K562 (cell line): Measurements from ENCODE around the gene WBP1. TPM values are rescaled to one million over a fixed set of nuclear protein-coding genes. Genes with fewer than 3 reads are reported as not detected.
A peak's percentile ranks its signal among the peaks of the same experiment; 100 is the strongest.

Source experiments
- ATAC-seq: fragments of 200-7000 bp; cut with Tn5 transposase; 3 replicates; pipeline ENCODE4 v1.9.1; 2020; ENCODE audit warnings: moderate library complexity
- BruUV-seq: library from RNA; stranded (reverse); fragments of 400-500 nt; replicated peaks from 2 replicates; lab custom pipeline; 2021; lab: Mats Ljungman, UMichigan
- CTCF ChIA-PET: fragments of 300-600 bp; formaldehyde crosslinking; extraction: SDS; loops from one replicate; lab custom pipeline; 2021; ENCODE audit warnings: low intra/inter-chr PET ratio; lab: Yijun Ruan, JAX
- POLR2A ChIA-PET: fragments of 300-600, 350-650 bp; sonication (Branson Sonifier 250); formaldehyde crosslinking; extraction: SDS; loops from one replicate; lab custom pipeline; 2021; ENCODE audit warnings: antibody characterized with exemption, inconsistent platforms; lab: Yijun Ruan, JAX
- DNase-seq, 4 experiments: peaks; one replicate each; pipeline versions ENCODE4 v3.0.0 to v3.0.0-alpha.2; 2011 to 2018; ENCODE audit warnings: low spot score in 3 of 4, mixed read lengths in 3 of 4; ENCODE audit errors: extremely low read depth in 1 of 4
- FAIRE-seq: peaks from 2 replicates; lab custom pipeline; 2011; peaks lifted over from hg19 to GRCh38; lab: Jason Lieb, UNC
- H2AFZ ChIP-seq: 2 replicates; pipeline ENCODE4 v1.6.0; 2011; ENCODE audit warnings: low read depth, low read length, control low read depth, inconsistent platforms
- H3K27ac ChIP-seq: fragments of 200-600 bp; 3 replicates; pipeline ENCODE4 v1.8.0; 2011; ENCODE audit warnings: low read depth, mild to moderate bottlenecking, control low read depth, inconsistent platforms, low read length, moderate library complexity, mixed read lengths; ENCODE audit errors: extremely low read depth
- H3K27me3 ChIP-seq, 2 experiments: fragments of 300-600 bp in 1 of 2; 2 replicates in 1 of 2; 3 replicates in 1 of 2; pipeline versions ENCODE4 v1.6.0 to v1.8.0; 2011; ENCODE audit warnings: inconsistent platforms in 2 of 2, low read length in 2 of 2, mild to moderate bottlenecking in 1 of 2, mixed read lengths in 1 of 2, moderate library complexity in 1 of 2; ENCODE audit not compliant: control insufficient read depth in 2 of 2, insufficient read depth in 2 of 2
- H3K36me3 ChIP-seq: fragments of 300-600 bp; 3 replicates; pipeline ENCODE4 v1.8.0; 2011; ENCODE audit warnings: mild to moderate bottlenecking, low read length, inconsistent platforms; ENCODE audit not compliant: control insufficient read depth, insufficient read depth
- H3K4me1 ChIP-seq, 2 experiments: fragments of 200-600 bp in 1 of 2; replicated peaks in 1 of 2; 2 replicates in 1 of 2; 3 replicates in 1 of 2; pipeline versions ENCODE4 v1.5.1 to v1.8.0; 2011; ENCODE audit warnings: inconsistent platforms in 2 of 2, low read length in 2 of 2, mild to moderate bottlenecking in 1 of 2, mixed read lengths in 1 of 2, moderate library complexity in 1 of 2; ENCODE audit not compliant: control insufficient read depth in 2 of 2, insufficient read depth in 2 of 2
- H3K4me2 ChIP-seq: 2 replicates; pipeline ENCODE4 v1.6.1; 2011; ENCODE audit warnings: low read length, control low read depth, inconsistent platforms, mixed read lengths; ENCODE audit not compliant: insufficient read depth
- H3K4me3 ChIP-seq: fragments of 200-600 bp; sonication (generic), shearing (Covaris generic); 2 replicates; pipeline ENCODE4 v1.5.1; 2016; ENCODE audit warnings: control low read depth, inconsistent platforms
- H3K79me2 ChIP-seq: fragments of 200-600 bp; 3 replicates; pipeline ENCODE4 v1.8.0; 2011; ENCODE audit warnings: low read length, inconsistent platforms; ENCODE audit not compliant: control insufficient read depth, insufficient read depth
- H3K9ac ChIP-seq, 2 experiments: 2 replicates each; pipeline versions ENCODE4 v1.6.0 to v1.6.1; 2011; ENCODE audit warnings: low read depth in 2 of 2, low read length in 2 of 2, control low read depth in 1 of 2, inconsistent platforms in 1 of 2, mild to moderate bottlenecking in 1 of 2, mixed read lengths in 1 of 2; ENCODE audit not compliant: insufficient read depth in 1 of 2
- H3K9me1 ChIP-seq: one replicate; pipeline ENCODE4 v1.6.0; 2011; ENCODE audit warnings: inconsistent platforms, mild to moderate bottlenecking, low read length, moderate library complexity; ENCODE audit not compliant: control insufficient read depth, insufficient read depth
- H3K9me3 ChIP-seq: replicated peaks from 2 replicates; pipeline ENCODE4 v1.5.1; 2011; ENCODE audit warnings: low read depth, low read length, inconsistent platforms; ENCODE audit not compliant: control insufficient read depth, insufficient read depth
- H4K20me1 ChIP-seq: replicated peaks from 2 replicates; pipeline ENCODE4 v1.6.1; 2011; ENCODE audit warnings: low read length, inconsistent platforms, mixed read lengths; ENCODE audit not compliant: control insufficient read depth, insufficient read depth
- E2F3 ChIP-seq: fragments of 250-450 bp; sonication (Bioruptor Pico); IDR thresholded peaks from 2 replicates; pipeline ENCODE4 v1.4.0; 2020; ENCODE audit warnings: mild to moderate bottlenecking
- GABPB1 ChIP-seq: sonication (generic); formaldehyde crosslinking; IDR thresholded peaks from 2 replicates; pipeline ENCODE4 v1.8.0; 2022; ENCODE audit warnings: mild to moderate bottlenecking, missing genetic modification reagents
- KLF1 ChIP-seq: fragments of 450-650 bp; IDR thresholded peaks from 2 replicates; pipeline ENCODE4 v1.6.1; 2016; ENCODE audit warnings: missing genetic modification characterization, missing compliant biosample characterization
- PTTG1 ChIP-seq: fragments of 450-650 bp; IDR thresholded peaks from 2 replicates; pipeline ENCODE4 v1.6.1; 2016; ENCODE audit warnings: low read depth, mild to moderate bottlenecking, missing genetic modification characterization, missing compliant biosample characterization
- SRSF3 ChIP-seq: fragments of 200-400 bp; formaldehyde crosslinking; IDR thresholded peaks from 2 replicates; pipeline ENCODE4 v1.6.1; 2016; ENCODE audit warnings: mild to moderate bottlenecking, low read length, moderate library complexity; ENCODE audit not compliant: insufficient read depth
- ZNF282 ChIP-seq: sonication (generic); formaldehyde crosslinking; IDR thresholded peaks from 2 replicates; pipeline ENCODE4 v1.8.1; 2023; ENCODE audit warnings: missing genetic modification reagents
- WGBS: fragments of 100-300 bp; shearing (Covaris generic); methylation state at CpG from one replicate; pipeline ENCODE4 v1.1.6; 2016; ENCODE audit warnings: low coverage, mixed read lengths; ENCODE audit not compliant: insufficient coverage; ENCODE audit errors: missing lambda C conversion rate; 5-methylcytosine and 5-hydroxymethylcytosine counted together
- in situ Hi-C: fragments of 300-500 bp; cut with MboI; formaldehyde crosslinking; loops from 4 replicates; pipeline ENCODE4 v1.15.0; 2018; ENCODE audit warnings: inconsistent platforms, mixed read lengths
- intact Hi-C: fragments of 100-400 bp; cut with micrococcal nuclease; formaldehyde crosslinking; loops from 2 replicates; pipeline ENCODE4 v1.14.2; 2022
- polyA plus RNA-seq, 8 experiments: library from polyadenylated mRNA; depleted of rRNA in 4 of 8; stranded (reverse) in 5 of 8; unstranded in 3 of 8; fragments of >200 nt; fragmentation: Nextera tagmentation in 2 of 8; fragmentation: Illumina TruSeq in 1 of 8; extraction: Ambion mirVana in 2 of 8; extraction: Trizol in 1 of 8; gene quantifications; 2 replicates each; pipeline versions ENCODE4 v1.2.1 to v1.2.3, GENCODE V29; 2011 to 2014; ENCODE audit warnings: inconsistent platforms in 1 of 8, missing spikeins in 1 of 8
- total RNA-seq, 7 experiments: library from RNA; depleted of rRNA in 6 of 7; stranded (reverse); fragments of >200 nt in 6 of 7; fragmentation: Illumina TruSeq in 2 of 7; extraction: Trizol in 2 of 7; gene quantifications; 2 replicates each; pipeline versions ENCODE4 v1.2.1 to v1.2.3, GENCODE V29; 2011 to 2021; ENCODE audit warnings: low replicate concordance in 1 of 7
- TF ChIP-seq, protein P1 (sequence below): fragments of 450-650 bp; IDR thresholded peaks from one replicate; pipeline ENCODE4 v1.6.1; 2018; ENCODE audit warnings: mild to moderate bottlenecking, moderate library complexity; ENCODE audit not compliant: partially characterized antibody
- TF ChIP-seq, protein P2 (sequence below): fragments of 450-650 bp; IDR thresholded peaks from 2 replicates; pipeline ENCODE4 v1.6.1; 2016
- TF ChIP-seq, protein P3 (sequence below): fragments of 250-450 bp; sonication (Bioruptor Pico); IDR thresholded peaks from 2 replicates; pipeline ENCODE4 v1.5.0; 2021; ENCODE audit warnings: mild to moderate bottlenecking, borderline replicate concordance
- TF ChIP-seq, protein P4 (sequence below): fragments of 150-350 bp; conservative IDR thresholded peaks from 2 replicates; pipeline ENCODE4 v1.6.1; 2014; ENCODE audit warnings: low read length

Gene WBP1
- total and polyA plus RNA-seq, 9 of the 15 experiments (the other 6 are each of a cell fraction or from before 2014, with no cell fraction given), result 1.9 to 27.7 (median 14.2) TPM

DNA sequence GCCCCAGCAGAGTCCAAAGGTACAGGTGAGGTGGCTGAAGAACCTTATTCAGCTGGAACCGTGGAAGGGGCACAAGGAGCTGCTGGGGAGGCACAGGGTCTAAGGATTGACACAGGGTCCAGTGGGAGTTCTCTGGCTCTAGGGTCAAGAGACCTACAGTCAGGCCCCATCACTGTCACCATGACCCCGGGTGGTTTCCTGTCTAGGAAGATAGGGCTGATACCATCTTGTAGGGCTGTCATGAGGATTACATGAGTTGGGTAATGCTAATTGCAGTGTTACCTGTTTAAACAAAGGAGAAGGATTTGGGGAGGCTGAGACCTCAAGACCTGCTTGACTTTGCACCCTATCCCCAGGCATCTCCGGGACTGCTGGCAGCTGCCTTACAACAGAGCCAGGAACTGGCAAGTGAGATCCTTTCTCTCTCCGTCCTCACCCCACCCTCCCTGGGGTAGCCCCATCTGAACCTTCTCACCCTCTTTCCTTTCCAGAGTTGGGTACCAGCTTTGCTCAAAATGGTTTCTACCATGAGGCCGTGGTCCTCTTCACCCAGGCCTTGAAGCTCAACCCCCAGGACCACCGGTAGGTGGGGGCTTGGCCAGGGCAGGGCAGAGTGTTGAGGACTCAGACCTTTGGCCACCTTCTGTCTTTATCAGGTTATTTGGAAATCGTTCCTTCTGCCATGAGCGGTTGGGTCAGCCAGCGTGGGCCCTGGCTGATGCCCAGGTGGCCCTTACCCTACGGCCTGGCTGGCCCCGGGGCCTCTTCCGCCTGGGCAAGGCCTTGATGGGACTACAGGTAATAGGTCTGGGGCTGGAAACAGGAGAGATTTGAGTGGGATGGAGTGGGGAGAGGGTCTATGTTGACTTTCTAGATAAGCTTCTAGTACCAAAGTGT, 33.7 kb downstream of the WBP1 start (continued):
- TF ChIP-seq, protein P1, sequence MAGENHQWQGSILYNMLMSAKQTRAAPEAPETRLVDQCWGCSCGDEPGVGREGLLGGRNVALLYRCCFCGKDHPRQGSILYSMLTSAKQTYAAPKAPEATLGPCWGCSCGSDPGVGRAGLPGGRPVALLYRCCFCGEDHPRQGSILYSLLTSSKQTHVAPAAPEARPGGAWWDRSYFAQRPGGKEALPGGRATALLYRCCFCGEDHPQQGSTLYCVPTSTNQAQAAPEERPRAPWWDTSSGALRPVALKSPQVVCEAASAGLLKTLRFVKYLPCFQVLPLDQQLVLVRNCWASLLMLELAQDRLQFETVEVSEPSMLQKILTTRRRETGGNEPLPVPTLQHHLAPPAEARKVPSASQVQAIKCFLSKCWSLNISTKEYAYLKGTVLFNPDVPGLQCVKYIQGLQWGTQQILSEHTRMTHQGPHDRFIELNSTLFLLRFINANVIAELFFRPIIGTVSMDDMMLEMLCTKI, result no peak
- TF ChIP-seq KLF1, result no peak
- TF ChIP-seq, protein P2, sequence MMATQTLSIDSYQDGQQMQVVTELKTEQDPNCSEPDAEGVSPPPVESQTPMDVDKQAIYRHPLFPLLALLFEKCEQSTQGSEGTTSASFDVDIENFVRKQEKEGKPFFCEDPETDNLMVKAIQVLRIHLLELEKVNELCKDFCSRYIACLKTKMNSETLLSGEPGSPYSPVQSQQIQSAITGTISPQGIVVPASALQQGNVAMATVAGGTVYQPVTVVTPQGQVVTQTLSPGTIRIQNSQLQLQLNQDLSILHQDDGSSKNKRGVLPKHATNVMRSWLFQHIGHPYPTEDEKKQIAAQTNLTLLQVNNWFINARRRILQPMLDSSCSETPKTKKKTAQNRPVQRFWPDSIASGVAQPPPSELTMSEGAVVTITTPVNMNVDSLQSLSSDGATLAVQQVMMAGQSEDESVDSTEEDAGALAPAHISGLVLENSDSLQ, result peak; percentile 29; the same call in 1 of the 2 replicates

DNA sequence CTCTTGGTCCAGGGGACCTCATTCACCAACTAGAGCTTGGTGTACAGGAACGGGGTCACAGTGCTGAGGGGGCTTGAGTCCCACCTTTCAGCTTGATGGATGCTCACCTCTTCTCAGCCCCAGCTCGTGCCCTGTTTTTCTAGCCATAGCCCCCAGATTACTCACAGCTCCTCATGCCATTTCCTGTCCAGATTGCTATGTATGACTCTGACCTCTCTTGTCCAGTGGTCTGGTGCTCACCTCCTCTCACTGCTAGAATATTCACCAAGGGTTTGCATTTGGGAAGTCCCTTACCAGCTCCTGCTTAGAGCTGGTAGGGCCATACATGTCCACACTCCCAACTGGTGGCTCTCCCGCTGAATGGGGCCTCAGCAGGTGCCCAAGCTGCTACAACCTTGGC, 35.3 kb downstream of the WBP1 start:
- intact Hi-C loops, result no loop called here
- POLR2A ChIA-PET, result interaction anchor here (0.7 to 1.3 kb wide), 6 partner anchors 8 to 102 kb away, joined by 3 to 4 read pairs (median 4); partner anchors contain the start of gene DQX1
- TF ChIP-seq, protein P3, sequence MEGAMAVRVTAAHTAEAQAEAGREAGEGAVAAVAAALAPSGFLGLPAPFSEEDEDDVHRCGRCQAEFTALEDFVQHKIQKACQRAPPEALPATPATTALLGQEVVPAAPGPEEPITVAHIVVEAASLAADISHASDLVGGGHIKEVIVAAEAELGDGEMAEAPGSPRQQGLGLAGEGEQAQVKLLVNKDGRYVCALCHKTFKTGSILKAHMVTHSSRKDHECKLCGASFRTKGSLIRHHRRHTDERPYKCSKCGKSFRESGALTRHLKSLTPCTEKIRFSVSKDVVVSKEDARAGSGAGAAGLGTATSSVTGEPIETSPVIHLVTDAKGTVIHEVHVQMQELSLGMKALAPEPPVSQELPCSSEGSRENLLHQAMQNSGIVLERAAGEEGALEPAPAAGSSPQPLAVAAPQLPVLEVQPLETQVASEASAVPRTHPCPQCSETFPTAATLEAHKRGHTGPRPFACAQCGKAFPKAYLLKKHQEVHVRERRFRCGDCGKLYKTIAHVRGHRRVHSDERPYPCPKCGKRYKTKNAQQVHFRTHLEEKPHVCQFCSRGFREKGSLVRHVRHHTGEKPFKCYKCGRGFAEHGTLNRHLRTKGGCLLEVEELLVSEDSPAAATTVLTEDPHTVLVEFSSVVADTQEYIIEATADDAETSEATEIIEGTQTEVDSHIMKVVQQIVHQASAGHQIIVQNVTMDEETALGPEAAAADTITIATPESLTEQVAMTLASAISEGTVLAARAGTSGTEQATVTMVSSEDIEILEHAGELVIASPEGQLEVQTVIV (CRISPR knock-in tag), result no peak
- TF ChIP-seq PTTG1, result no peak
- TF ChIP-seq, protein P4, sequence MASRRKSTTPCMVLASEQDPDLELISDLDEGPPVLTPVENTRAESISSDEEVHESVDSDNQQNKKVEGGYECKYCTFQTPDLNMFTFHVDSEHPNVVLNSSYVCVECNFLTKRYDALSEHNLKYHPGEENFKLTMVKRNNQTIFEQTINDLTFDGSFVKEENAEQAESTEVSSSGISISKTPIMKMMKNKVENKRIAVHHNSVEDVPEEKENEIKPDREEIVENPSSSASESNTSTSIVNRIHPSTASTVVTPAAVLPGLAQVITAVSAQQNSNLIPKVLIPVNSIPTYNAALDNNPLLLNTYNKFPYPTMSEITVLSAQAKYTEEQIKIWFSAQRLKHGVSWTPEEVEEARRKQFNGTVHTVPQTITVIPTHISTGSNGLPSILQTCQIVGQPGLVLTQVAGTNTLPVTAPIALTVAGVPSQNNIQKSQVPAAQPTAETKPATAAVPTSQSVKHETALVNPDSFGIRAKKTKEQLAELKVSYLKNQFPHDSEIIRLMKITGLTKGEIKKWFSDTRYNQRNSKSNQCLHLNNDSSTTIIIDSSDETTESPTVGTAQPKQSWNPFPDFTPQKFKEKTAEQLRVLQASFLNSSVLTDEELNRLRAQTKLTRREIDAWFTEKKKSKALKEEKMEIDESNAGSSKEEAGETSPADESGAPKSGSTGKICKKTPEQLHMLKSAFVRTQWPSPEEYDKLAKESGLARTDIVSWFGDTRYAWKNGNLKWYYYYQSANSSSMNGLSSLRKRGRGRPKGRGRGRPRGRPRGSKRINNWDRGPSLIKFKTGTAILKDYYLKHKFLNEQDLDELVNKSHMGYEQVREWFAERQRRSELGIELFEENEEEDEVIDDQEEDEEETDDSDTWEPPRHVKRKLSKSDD, result no peak
- TF ChIP-seq SRSF3, result no peak
- TF ChIP-seq GABPB1 (CRISPR knock-in tag), result no peak
- no peak for TF ChIP-seq E2F3
- no peak for TF ChIP-seq ZNF282 (CRISPR knock-in tag)

More for the DNA sequence above, 35.3 kb downstream of the WBP1 start:
- no peaks in the 10 kb centered on the region for H3K79me2 ChIP-seq
- H3K27me3 ChIP-seq, result no peaks in the 10 kb centered on the region
- H3K27ac ChIP-seq, result no peak overlapping the region
- no peaks in the 10 kb centered on the region for H4K20me1 ChIP-seq
- no peaks in the 10 kb centered on the region for H3K9me1 ChIP-seq
- WGBS, result 64% methylated on average over 3 of the region's 3 CpGs
- CTCF ChIA-PET, result no interaction called here
- no peak overlapping the region for H3K4me3 ChIP-seq
- FAIRE-seq (no peak), ATAC-seq (no peak), DNase-seq (no peak)
- no peak overlapping the region for H2AFZ ChIP-seq
- no peak overlapping the region for H3K9ac ChIP-seq
- peaks cover 50% of the 10 kb centered on the region; the same call in 2 of the 3 replicates for H3K36me3 ChIP-seq
- H3K4me2 ChIP-seq, result no peak overlapping the region
- BruUV-seq, result TSS peak; percentile 11
- H3K4me1 ChIP-seq, result peaks cover 4 to 15% of the 10 kb centered on the region in 2 experiments; a peak in 4 of 5 replicates
- in situ Hi-C loops, result no loop called here
- H3K9me3 ChIP-seq, result no peaks in the 10 kb centered on the region
